Measurements from ENCODE around the gene COL5A1.

Gene COL5A1

DNA sequence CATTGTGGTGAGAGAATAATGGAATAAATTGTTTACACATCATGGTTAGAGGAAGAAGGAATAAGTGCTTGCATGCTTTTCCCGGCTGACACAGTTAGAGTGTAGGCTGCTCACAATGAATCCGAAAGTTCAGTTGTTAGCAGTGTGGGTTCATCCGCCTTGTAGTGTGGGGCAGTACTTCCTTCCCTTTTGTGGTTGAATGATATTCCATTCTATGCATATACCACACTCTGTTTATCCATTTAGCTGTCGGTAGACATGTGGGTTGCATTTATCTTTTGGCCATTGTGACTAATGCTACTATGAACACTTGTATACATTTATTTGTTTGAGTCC is 84.0 kb downstream of the COL5A1 start:
- DNase-seq (ENCODE audit: low read depth, low spot score) = peak; percentile 30

DNA sequence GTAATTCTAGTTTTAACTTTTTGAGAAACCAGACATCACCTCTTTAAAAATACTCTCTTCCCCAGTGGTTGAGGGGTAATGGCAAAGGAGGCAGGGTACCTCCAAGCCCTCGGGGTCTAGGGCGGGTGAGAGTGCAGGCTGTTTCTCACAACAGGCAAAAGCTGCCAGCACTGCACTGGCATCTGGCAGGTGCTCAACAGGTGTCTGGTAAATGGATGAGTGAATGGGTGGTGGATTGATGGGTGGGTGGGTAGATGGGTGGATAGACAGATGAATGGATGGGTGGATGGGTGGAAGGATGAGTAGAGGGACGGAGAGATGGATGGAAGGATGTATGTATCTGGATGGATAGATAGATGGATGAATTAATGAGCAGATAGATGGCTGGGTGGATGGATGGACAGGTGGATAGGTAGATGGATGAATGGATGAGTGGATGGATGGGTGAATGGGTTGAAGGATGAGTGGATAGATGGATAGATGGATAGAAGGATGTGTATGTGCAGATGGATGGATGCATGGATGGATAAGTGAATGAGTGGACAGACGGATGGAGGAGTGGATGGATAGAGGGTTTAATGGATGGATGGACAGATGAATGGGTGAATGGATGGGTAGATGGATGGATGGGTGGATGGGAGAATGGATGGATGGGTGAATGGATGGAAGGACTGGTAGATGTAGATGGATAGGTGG is 84.6 kb downstream of the COL5A1 start:
- no peak for DNase-seq (ENCODE audit: low read depth, low spot score)

DNA sequence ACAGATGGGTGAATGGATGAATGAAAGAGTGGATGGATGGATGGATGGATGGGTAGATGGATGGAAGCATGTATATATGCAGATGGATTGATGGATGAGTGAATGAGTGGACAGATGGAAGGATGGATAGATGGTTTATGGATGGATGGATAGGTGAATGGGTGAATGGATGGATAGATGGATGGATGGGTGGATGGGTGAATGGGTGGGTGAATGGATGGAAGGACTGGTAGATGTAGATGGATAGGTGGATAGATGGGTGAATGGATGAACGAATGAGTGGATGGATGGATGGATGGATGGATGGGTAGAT is 85.1 kb downstream of the COL5A1 start:
- DNase-seq (ENCODE audit: low read depth, low spot score) = no peak

DNA sequence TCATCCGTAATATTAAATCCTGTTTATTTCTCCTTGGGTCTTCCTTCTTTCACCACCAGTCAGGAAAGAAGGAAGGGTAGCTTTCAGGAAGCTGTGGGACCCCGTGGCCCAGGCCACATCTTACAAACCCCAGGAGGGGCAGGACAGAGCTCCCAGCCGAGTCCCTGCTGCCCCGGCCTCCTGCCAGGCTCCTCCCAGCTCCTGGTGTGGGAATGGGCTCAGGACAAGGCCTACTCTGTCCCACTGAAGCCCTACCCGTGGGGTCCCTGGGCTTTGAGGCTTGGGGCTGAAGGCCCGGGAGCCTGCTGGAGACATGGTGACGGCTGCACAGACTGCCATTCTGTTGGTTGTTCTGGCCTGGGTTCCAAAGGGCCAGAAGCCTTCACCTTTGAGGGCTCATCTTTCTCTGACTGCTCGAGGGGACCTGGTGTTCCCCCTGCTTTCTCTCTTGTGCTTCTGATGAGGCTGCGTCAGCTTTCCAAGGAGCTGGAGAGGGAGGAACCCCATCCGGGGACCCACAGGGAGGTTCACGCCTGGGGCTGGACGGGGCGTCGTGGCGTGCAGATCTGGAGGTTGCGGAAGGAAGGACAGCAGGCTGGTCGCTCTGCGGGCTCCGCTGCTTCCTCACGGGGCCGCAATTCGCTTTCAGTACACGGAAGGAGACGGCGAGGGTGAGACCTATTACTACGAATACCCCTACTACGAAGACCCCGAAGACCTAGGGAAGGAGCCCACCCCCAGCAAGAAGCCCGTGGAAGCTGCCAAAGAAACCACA is 86.6 kb downstream of the COL5A1 start:
- no peak for DNase-seq (ENCODE audit: low read depth, low spot score)

DNA sequence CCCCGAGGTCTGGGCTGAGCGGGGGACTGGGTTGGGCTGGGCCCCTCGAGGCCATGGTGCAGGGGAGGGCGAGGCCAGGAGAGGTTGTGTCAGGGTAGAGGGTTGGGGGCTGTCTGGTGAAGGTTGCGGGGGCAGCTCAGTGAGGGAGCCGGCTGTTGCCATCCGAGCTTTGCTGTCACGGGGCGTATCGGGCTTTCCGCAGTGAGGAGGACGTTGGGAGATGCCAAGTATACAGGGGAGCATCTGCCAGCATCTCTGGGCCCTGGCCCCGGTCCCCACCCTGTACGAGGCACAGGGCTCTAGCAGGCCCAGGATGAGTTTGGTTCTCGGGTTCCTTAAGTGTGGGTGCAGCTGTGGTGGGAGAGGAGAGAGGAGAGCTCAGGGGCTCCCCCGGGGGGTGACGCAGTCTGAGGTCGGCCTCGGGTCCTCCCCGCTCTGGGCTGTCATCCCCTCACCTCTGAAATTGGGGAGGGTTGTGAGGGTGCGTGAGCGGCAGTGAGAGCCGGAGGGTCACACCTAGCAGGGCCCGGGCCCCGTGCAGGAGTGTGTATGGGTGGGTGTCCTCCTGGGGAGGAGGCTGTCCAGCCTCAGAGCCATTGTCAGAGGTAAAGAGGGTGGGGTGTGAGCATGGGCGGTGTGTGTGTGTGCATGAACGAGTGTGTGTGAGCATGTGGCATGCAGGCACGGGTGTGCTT is 87.3 kb downstream of the COL5A1 start:
- no peak for DNase-seq (ENCODE audit: low read depth, low spot score)

DNA sequence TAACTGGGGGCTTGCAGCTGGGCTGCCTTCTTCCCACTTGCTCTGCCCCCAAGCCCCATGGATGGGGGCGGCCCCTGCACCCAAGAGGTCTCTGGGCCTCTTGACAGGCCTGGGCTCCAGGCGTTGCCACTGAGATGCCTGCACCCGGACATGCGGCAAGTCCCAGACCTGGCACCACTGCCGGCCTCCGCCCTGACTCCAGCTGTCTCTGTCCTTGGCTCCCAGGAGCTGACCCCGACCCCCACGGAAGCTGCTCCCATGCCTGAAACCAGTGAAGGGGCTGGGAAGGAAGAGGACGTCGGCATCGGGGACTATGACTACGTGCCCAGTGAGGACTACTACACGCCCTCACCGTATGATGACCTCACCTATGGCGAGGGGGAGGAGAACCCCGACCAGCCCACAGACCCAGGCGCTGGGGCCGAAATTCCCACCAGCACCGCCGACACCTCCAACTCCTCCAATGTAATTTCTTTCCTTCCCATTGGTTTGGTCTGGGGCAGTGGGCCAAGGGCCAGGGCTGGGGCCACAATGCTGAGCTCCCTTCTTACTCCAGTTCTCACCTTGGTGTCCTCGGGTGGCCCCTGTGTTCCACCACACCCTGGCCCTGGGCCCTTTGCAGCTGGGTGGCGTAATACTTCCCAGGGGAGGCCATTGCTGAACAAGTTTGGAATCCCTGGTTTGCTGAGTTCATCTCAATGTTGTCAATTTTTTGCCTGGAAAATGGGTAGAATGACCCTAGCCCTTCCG is 88.6 kb downstream of the COL5A1 start:
- DNase-seq (ENCODE audit: low read depth, low spot score) = no peak

DNA sequence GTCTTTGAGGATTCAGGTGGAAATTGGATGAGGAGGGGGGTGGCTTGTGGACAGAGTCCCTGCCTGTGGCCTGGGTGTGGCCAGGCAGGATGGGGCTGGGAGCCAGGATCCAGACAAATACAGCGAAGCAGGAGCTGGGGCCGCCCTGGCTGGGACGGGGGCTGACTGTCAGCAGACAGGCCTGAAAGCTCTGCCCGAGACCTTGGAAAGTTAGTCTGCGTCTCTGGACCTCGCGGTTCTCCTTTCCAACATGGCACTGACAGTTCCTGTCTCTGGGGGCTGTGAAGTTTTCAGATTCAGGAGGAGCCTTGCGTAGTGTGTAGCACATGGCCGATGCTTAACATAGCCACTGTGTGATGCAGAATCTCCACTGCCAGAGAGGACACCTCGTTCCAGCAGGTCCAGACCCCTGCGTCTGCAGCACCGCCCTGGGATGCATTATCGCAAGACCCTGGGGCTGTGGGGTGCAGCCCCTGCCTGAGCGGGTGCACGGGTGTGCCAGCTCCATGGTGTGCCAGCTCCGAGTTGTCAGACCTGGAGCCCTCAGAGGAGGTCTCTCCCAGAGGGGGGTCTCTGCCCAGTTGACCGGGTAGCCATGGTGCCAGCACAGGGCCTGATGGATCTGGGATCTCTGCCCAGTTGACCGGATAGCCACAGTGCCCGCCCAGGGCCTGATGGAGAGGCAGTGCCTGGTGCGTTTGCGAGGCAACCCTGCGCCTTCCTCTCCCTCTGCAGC is 89.3 kb downstream of the COL5A1 start:
- DNase-seq (ENCODE audit: low read depth, low spot score) = no peak

DNA sequence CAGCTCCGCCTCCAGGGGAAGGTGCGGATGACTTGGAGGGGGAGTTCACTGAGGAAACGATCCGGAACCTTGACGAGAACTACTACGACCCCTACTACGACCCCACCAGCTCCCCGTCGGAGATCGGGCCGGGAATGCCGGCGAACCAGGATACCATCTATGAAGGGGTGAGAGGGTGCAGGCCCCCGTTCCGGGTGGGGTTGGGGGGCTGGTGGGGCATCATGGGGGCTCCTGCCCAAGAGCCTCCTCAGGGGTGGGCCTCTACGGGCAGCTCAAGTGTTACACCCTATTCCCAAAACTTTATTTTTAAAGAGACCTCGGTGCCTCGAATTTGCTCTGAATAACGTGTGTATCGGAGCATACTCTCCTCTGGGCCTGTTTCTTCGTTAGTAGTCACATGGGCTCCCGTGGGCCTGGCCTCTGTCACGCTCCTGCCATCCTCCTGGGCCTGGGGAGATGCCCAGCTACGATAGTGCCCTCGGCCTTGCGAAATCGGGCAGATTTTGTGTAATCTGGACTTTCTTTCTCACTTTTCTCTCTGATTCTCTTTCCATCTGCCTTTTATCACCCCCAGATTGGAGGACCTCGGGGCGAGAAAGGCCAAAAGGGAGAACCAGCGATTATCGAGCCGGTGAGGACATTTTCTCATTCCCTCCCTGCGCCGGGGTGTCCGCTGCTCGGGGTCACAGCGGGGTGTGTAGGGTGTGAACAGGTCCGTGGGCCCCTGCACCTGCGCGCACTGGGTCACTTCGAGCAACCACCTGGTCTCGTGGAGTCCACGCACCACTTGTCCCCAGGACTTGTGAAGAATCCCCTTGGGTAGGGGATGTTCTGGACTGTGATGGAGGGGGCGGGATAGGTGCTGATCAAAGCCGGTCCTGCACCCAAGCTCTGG is 90.1 kb downstream of the COL5A1 start:
- DNase-seq (ENCODE audit: low read depth, low spot score) = no peak

DNA sequence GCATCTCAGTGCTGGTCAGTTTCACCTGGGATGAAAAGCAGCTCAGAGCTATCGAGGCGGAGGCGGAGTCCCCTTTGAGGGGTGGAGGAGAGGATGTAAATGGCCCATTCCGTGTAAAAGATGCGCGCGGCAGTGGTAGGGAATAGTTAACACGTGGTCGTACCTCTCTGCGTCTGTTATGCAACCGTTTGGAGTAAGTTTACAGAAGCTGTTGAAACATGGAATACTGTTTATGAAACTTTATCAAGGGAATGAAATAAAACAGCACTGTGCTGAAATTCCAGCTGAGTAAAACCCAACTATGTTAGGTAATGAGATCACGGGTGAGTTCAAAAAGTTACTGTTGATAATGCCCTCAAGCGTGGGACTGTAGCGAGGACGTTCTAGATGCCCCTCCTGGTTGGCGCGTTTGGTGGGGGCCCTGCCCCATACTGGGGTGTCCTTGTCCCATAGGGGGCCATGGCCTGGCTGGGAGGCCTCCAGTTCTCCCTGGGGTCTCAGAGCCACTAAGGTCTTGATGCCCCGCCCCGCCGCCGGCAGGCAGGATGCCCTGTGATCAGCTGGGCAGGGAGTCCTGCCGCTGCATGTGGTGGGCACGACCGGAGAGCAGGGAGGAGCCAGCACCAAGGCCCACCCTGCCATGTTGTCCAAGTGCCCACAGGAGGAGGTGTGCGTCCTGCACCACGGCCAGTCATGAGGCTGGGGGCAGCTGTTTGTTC is 90.9 kb downstream of the COL5A1 start:
- DNase-seq (ENCODE audit: low read depth, low spot score) = no peak

DNA sequence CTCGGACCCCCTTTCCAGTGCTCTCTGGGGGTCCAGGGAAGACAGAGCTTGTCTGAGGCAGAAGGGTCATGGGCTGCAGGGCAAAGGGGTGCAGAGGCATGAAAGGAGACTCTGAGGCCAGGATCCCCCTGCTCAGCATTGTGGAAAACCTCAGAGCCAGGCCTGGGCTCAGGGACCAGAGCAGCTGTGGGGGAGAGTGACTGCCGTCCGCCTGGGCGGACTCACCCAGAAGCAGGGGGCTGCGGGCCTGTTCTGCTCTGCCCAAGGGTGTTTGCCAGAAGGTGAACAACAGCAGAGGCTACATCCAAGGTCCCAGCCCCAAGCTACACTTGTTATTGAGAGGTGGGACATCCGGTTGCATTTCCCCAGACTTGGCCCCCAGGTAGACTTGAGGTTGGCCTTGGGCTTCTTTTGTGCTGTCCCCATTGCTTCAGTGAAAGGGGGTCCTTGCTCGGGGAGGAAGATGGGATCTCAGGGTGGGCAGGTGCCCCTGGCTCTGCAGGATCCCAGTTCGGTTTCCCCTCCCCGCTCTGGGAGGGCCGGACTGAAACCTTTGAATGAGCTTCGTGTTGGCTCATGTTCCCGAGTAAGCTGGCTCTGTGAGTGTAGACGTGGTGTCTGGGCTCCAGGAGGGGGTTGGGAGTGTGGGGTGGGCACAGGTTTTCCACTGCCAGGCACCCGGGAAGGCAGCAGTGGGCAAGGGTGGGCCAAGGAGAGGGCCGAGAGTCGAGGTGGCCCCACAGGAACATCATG is 92.1 kb downstream of the COL5A1 start:
- no peak for DNase-seq (ENCODE audit: low read depth, low spot score)

DNA sequence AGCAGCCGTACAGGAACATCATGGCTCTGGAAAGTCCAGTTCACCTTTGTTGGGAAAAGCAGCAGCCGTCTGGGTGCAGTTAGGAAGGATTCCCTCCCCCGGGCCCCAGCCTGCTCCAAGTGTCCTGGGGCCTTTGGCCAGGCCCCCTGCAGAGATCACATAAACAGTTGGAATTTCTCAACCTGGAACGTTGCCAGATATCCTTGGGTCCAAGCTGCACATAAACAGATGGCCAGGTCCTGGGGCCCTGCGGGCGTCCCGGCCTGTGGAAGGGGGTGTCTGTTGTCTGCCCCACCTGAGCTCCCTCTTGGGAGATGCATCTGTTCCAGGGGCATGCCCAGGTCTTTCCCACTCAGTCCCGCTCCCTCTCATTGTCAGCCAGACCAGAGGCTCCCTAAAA is 92.7 kb downstream of the COL5A1 start:
- peak; percentile 76 for DNase-seq (ENCODE audit: low read depth, low spot score)

DNA sequence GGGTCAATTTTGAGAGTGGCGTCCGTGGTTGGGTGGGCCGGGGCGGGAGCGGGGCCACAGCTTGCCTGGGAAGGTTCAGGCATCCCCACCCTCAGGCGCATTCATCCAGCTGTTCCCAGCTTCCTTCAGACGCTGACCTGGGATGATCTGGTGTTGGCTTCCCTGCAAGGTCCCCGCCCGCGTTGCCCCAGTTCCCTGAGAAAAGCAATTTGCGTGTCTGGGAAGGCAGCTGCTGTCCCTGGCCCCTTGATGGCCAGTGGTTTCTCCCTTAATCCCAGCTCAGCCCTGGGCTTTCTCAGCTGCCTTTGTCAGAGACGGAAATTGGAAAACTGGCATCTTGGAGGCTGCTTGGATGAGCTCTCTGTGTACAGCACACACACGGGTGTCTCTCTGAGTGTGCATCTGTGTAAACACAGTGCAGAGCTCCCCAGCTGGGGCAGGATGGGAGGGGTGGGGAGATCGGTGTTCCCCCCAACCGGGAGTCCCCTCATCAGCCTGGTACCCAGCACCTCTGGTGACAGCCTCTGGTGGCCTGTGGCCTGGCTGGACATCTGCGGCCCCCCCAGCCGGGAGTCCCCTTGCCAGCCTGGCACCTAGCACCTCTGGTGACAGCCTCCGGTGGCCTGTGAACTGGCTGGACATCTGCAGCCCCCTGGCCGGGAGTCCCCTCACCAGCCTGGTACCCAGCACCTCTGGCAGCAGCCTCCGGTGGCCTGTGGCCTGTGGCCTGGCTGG is 94.0 kb downstream of the COL5A1 start:
- no peak for DNase-seq (ENCODE audit: low read depth, low spot score)

DNA sequence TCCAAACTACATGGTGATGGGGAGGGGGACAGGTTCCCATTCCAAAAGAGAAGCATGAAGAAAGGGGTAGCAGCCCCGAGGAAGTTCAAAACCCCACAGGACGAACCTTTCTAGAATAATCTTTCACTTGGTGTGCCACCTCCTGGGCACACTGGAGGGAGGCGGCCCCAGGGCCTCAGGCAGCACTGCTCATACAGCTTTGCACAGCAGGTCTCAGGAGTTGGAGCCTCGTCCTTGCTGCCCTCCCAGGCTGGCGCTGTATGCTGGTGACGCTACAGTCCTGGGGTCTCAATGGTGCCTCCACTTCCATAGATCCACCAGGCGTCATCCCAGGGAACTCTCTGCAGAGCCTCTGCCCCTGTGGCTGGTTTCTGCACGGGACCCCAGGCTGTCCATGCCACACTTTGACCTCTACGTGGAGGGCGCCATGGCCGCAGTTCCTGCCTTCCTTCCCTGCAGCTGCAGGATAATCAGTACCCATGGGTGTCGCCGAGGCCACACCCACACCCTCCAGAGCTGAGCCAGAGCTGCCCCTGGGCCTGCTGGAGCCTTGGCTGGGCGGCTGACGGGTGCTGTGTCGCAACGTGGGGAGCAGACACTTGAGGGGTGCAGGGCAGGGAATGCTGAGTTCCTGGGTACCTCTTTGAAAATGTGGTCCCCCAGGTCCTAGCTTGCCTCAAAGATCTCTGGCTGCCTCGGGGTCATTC is 95.3 kb downstream of the COL5A1 start:
- DNase-seq (ENCODE audit: low read depth, low spot score) = no peak

DNA sequence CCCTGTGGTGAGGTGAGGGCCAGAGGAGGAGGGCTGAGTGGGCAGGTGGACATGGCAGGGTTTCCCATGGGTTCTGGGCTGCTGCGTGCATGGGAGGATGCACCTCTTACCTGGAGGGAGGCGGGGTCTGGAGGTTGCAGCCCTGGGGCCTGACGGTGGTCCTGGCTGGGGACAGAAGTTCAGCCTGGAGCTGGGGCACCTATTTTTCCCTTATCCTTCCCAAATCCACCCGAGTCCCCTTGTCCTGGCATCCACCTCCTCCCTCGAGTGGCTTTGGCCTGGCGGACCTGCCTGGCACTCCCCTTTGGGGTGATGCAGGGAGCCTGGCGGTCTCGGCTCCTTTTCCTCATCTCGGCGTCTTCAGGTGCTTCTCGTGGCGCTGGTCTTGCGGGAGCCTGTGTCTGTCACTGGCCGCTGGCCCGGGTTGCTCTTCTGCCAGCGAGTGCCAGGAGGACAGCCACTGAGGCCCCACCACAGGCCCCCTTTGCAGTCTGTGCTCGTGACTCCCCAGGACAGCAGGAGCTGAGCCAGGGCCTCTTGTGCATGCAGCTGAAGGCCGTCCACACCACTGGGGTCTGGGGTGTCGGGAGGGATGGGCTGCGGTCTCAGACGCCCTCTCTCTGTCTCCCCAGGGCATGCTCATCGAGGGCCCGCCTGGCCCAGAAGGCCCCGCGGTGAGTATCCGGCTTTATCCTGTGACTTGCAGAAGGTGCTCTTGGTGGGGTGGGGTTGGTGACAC is 96.4 kb downstream of the COL5A1 start:
- no peak for DNase-seq (ENCODE audit: low read depth, low spot score)

DNA sequence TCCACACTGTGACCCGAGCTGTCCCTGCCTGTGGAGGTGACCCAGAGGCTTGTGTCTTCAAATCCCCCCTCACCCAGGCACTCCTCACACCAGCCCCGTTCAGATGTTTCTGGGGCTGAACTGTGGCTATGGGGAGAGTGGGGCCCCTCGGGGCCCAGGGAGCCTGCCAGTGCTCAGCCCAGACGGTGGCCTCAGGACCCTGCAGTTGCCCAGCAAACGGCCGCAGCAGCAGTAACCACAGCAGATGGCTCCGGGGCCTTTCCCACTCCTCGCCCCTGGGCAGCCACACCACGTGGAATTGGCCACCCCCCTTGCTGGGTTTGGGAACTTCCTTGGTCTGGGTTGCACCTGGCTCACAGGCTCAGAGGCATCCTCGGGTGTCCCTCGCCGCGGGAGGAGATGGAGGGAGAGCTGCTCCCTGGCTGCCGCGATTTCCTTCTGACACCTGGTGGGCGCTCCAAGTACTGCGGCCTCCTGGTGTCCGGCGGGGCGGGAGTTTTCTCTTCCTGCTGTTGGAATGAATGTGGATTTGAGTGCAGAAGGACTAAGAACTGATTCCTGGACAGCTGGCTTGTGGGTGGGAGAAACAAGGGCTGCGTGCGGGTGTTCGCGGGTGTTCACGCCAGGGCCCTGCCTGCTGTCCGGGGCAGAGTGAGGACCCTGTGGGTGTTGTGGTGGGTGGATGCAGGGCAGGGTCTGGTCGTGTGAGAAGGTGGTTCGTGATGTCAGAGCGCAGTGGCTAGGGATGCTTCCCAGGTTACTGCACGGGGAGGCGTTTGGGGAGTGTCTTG is 97.5 kb downstream of the COL5A1 start:
- peak; percentile 73 for DNase-seq (ENCODE audit: low read depth, low spot score)

DNA sequence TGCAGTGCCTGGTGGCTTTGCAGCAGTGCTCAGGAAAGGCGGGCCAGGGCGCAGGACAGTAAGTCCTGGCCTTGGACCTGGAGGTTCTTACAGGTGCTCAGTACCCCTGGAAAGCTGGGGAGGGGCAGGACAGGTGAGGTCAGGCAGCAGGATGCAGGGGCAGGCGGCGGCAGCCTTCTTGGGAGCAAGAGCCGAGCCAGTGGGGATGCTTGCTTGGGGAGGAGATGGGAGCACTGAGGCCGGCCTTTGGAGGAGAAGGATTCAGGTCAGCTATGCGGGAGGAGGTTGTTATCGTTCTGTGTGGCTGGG is 98.0 kb downstream of the COL5A1 start:
- no peak for DNase-seq (ENCODE audit: low read depth, low spot score)

DNA sequence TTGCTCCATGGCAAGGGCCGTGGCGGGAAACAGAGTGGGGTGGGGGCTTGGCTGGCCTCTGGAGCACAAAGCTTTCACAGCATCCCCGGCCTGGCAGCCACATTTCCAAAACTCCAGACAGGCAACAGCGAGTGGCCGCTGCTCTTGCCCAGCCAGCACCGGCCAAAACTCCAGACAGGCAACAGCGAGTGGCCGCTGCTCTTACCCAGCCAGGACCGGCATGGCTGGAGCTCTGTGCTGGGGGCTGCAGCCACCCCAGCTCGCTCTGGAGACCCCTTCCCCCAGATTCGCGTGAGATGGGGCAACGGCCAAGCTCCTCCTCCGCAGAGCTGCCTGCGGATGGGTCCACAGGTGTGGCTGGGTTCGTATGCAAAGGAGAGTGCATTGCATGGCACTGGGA is 98.5 kb downstream of the COL5A1 start:
- DNase-seq (ENCODE audit: low read depth, low spot score) = no peak
